ENCODE measurements around the gene DNAH11.
A peak's percentile ranks its signal among the peaks of the same experiment; 100 is the strongest.
"Not testable (repeated sequence)": the region's sequence is repeated elsewhere in the genome, so short reads cannot be mapped to it uniquely, and the experiment has no call there.

DNAH11 gene, protein sequence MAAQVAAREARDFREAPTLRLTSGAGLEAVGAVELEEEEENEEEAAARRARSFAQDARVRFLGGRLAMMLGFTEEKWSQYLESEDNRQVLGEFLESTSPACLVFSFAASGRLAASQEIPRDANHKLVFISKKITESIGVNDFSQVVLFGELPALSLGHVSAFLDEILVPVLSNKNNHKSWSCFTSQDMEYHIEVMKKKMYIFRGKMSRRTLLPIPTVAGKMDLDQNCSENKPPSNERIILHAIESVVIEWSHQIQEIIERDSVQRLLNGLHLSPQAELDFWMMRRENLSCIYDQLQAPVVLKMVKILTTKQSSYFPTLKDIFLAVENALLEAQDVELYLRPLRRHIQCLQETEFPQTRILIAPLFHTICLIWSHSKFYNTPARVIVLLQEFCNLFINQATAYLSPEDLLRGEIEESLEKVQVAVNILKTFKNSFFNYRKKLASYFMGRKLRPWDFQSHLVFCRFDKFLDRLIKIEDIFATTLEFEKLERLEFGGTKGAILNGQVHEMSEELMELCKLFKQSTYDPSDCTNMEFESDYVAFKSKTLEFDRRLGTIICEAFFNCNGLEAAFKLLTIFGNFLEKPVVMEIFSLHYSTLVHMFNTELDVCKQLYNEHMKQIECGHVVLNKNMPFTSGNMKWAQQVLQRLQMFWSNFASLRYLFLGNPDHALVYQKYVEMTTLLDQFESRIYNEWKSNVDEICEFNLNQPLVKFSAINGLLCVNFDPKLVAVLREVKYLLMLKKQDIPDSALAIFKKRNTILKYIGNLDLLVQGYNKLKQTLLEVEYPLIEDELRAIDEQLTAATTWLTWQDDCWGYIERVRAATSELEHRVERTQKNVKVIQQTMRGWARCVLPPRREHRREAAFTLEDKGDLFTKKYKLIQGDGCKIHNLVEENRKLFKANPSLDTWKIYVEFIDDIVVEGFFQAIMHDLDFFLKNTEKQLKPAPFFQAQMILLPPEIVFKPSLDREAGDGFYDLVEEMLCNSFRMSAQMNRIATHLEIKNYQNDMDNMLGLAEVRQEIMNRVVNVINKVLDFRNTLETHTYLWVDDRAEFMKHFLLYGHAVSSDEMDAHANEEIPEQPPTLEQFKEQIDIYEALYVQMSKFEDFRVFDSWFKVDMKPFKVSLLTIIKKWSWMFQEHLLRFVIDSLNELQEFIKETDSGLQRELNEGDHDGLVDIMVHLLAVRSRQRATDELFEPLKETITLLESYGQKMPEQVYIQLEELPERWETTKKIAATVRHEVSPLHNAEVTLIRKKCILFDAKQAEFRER (N-terminal part only)

GRCh38 chr7:21542891-21543527, at the start of gene DNAH11:
TSS of gene DNAH11 (plus strand) at chr7:21543039. CDS start at chr7:21543246, 207 bp downstream.
- DNase-seq: no peak

DNA sequence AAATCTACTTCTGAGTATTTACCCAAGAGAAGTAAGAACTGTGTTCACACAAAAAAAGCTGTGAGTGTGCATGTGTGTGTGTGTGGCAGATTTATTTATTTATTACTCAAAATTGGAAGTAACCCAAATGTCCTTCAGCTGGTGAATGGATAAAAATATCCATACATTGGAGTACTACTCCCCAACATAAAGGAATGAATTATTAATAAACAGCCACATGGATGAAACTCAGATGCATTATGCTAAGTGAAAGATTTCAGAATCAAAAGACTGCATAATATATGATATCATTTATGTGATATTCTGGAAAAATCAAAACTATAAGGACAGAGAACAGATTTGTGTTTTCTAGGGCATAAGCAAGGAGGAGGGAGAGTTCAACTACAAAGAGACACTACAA, 47.1 kb upstream of the DNAH11 start:
- no peak for DNase-seq

GRCh38 chr7:21497072-21497471, 45.8 kb upstream of the DNAH11 start:
- no peak for DNase-seq

GRCh38 chr7:21500117-21500832, 42.6 kb upstream of the DNAH11 start:
- no peak for DNase-seq

- DNase-seq: no peak
Measured at GRCh38 chr7:21504021-21504420, 38.8 kb upstream of the DNAH11 start.

- peak; percentile 46 for DNase-seq
Measured at GRCh38 chr7:21507627-21508343, 35.1 kb upstream of the DNAH11 start.

GRCh38 chr7:21508538-21508937, 34.3 kb upstream of the DNAH11 start:
- DNase-seq: no peak

DNA sequence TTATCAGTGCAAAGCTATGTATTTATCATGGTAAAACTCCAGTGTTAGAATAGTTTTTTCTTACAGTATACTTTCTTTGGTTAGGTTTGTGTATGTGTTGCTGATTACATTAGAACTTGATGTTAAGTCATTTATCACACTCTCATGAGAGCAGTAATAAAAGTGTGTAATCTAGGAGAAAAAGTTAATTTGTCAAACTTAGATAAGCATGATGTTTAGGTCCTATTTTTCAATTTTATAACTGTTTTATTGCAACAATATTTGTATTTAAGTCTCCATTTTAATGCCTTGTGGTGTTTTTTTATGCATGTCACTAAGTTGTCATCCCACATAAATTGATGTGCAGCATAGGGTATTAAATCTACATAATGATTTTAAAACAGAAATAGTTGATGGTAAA, 28.8 kb upstream of the DNAH11 start:
- no peak for DNase-seq

DNA sequence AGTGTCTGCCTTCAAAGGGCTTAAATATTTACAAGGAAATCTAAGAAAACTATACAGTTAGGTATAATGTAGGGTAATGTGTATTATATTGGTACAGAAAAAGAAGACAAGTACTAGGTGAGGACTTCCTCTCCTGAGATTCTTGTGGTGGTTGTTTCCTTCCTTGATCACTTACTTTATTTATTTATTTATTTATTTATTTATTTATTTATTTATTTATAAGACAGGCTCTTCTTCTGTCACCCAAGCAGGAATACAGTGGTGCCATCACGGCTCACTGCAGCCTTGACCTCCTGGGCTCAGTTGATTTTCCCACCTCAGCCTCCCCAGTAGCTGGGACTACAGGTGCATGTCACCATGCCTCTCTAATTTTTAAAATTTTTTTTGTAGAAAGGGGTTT, 18.2 kb upstream of the DNAH11 start:
- DNase-seq: no peak

- DNase-seq: peak; percentile 37
Measured at GRCh38 chr7:21526007-21526406, 16.8 kb upstream of the DNAH11 start.

- DNase-seq: no peak
Measured at GRCh38 chr7:21526448-21526847, 16.4 kb upstream of the DNAH11 start.

GRCh38 chr7:21532485-21532884, 10.4 kb upstream of the DNAH11 start:
- not testable (repeated sequence) for DNase-seq

DNA sequence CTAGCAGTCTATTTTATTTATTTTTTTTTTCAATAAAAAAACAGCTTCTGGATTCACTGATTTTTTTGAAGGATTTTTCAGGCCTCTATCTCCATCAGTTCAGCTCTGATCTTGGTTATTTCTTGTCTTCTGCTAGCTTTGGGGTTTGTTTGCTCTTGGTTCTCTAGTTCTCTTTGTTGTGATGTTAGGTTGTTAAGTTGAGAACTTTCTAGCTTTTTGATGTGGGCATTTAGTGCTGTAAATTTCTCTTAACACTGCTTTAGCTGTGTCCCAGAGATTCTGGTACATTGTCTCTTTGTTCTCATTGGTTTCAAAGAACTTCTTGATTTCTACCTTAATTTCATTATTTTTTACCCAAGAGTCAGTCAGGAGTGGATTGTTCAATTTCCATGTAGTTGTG, 9.2 kb upstream of the DNAH11 start:
- not testable (repeated sequence) for DNase-seq

DNA sequence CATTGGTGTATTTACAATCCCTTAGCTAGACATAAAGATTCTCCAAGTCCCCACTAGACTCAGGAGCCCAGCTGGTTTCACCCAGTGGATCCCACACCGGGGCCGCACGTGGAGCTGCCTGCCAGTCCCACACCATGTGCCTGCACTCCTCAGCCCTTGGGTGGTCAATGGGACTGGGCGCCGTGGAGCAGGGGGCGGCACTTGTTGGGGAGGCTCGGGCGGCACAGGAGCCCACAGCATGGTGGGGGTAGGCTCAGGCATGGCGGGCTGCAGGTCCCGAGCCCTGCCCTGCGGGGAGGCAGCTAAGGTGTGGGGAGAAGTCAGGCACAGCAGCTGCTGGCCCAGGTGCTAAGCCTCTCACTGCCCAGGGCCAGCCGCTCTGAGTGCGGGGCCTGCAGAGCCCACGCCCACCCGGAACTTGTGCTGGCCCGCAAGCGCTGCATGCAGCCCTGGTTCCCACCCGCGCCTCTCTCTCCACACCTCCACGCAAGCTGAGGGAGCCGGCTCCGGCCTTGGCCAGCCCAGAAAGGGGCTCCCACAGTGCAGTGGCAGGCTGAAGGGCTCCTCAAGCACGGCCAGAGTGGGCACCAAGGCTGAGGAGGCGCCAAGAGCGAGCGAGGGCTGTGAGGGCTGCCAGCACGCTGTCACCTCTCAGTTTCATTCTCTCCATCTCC, 6.3 kb upstream of the DNAH11 start:
- DNase-seq: not testable (repeated sequence)

- DNase-seq: no peak
Measured at GRCh38 chr7:21538936-21539495, 3.8 kb upstream of the DNAH11 start.

- no peak for DNase-seq
Measured at GRCh38 chr7:21543528-21544302, 876 bp downstream of the DNAH11 start.

GRCh38 chr7:21544303-21544656, 1.4 kb downstream of the DNAH11 start:
- DNase-seq: no peak

GRCh38 chr7:21544715-21545114, 1.9 kb downstream of the DNAH11 start:
- DNase-seq: no peak

GRCh38 chr7:21547501-21547900, 4.7 kb downstream of the DNAH11 start:
- DNase-seq: no peak

- no peak for DNase-seq
Measured at GRCh38 chr7:21548491-21548890, 5.7 kb downstream of the DNAH11 start.

All from CD4-positive, alpha-beta T cell treated with Interleukin-17A for 1 hour (primary cell).